ENCODE results near the gene UGT1A4. TPM values are rescaled to one million over a fixed set of nuclear protein-coding genes. Genes with fewer than 3 reads are reported as not detected.

Gene UGT1A4
- total and polyA plus RNA-seq, 12 donors: not detected

DNA sequence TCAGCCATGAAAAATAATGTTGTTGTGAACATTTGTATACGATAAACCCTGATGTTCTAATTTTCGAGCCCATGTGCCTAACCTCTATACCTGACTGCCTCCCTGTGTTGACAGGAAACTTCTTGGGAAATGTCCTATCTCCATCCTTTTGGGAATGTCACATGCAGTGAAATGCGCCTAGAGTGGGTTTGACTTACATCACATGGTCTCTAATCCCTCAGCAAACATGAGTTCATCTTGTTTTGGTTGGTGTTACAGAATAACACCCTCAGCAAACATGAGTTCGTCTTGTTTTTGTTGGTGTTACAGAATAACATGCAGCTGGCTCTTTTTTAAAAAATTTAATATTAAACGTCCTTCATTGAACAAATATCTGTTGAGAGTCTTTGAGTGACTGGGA lies 30.2 kb upstream of the UGT1A4 start:
- H3K4me1 ChIP-seq: no peaks in the 10 kb centered on the region
- H3K36me3 ChIP-seq: no peaks in the 10 kb centered on the region
- WGBS, 2 donors: 77 to 82% methylated on average over 5 of the region's 5 CpGs
- intact Hi-C loops (cut with DNase I): no loop called here
- no peaks in the 10 kb centered on the region for H3K9me3 ChIP-seq
- TF ChIP-seq, protein P1, sequence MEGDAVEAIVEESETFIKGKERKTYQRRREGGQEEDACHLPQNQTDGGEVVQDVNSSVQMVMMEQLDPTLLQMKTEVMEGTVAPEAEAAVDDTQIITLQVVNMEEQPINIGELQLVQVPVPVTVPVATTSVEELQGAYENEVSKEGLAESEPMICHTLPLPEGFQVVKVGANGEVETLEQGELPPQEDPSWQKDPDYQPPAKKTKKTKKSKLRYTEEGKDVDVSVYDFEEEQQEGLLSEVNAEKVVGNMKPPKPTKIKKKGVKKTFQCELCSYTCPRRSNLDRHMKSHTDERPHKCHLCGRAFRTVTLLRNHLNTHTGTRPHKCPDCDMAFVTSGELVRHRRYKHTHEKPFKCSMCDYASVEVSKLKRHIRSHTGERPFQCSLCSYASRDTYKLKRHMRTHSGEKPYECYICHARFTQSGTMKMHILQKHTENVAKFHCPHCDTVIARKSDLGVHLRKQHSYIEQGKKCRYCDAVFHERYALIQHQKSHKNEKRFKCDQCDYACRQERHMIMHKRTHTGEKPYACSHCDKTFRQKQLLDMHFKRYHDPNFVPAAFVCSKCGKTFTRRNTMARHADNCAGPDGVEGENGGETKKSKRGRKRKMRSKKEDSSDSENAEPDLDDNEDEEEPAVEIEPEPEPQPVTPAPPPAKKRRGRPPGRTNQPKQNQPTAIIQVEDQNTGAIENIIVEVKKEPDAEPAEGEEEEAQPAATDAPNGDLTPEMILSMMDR (IDR thresholded peaks at IDR 0.05): no peak
- no peak overlapping the region for H3K27ac ChIP-seq
- H3K4me3 ChIP-seq: no peak overlapping the region
- H3K27me3 ChIP-seq: peaks cover 0 to 10% (median 0%) of the 10 kb centered on the region in 7 donors
- no peak for DNase-seq
- no peak for ATAC-seq

GRCh38 chr2:233689031-233689430 lies 29.5 kb upstream of the UGT1A4 start:
- ATAC-seq (no peak), DNase-seq (no peak)
- Histone ChIP-seq H3K4me3 (no peak overlapping the region), H3K27ac (no peak overlapping the region), H3K36me3 (no peaks in the 10 kb centered on the region), H3K27me3 (peaks cover 0 to 10% (median 0%) of the 10 kb centered on the region in 7 donors), H3K9me3 (no peaks in the 10 kb centered on the region), H3K4me1 (no peaks in the 10 kb centered on the region)
- intact Hi-C loops (cut with DNase I): no loop called here
- TF ChIP-seq, protein P1 (IDR thresholded peaks at IDR 0.05): no peak

GRCh38 chr2:233689501-233689900 lies 29.0 kb upstream of the UGT1A4 start:
- no peak overlapping the region for H3K27ac ChIP-seq
- intact Hi-C loops (cut with DNase I): no loop called here
- peaks cover 0 to 10% (median 0%) of the 10 kb centered on the region in 7 donors for H3K27me3 ChIP-seq
- no peaks in the 10 kb centered on the region for H3K36me3 ChIP-seq
- no peak for DNase-seq
- no peak for ATAC-seq
- TF ChIP-seq, protein P1 (IDR thresholded peaks at IDR 0.05): no peak
- H3K4me1 ChIP-seq: no peaks in the 10 kb centered on the region
- H3K9me3 ChIP-seq: no peaks in the 10 kb centered on the region
- WGBS, 2 donors: 15 to 19% methylated on average over 3 of the region's 3 CpGs
- no peak overlapping the region for H3K4me3 ChIP-seq

- WGBS, 2 donors: 67 to 68% methylated on average over 4 of the region's 4 CpGs
- DNase-seq (no peak), ATAC-seq (no peak)
- intact Hi-C loops (cut with DNase I): no loop called here
- Histone ChIP-seq H3K4me3 (no peak overlapping the region), H3K9me3 (no peaks in the 10 kb centered on the region), H3K4me1 (no peaks in the 10 kb centered on the region), H3K27me3 (peaks cover 0 to 10% (median 0%) of the 10 kb centered on the region in 7 donors), H3K27ac (no peak overlapping the region), H3K36me3 (no peaks in the 10 kb centered on the region)
- TF ChIP-seq, protein P1 (IDR thresholded peaks at IDR 0.05): no peak
Observed at GRCh38 chr2:233690444-233690843, 28.1 kb upstream of the UGT1A4 start.
